GM12878 (cell line): Measurements from ENCODE around the gene MATN1. TPM values are rescaled to one million over a fixed set of nuclear protein-coding genes. Genes with fewer than 3 reads are reported as not detected.
A peak's percentile ranks its signal among the peaks of the same experiment; 100 is the strongest.

ENCODE experiments used
- ATAC-seq: fragments of 200-7000 bp; cut with Tn5 transposase; 3 replicates; pipeline ENCODE4 v1.9.1; 2020; ENCODE audit warnings: mild to moderate bottlenecking, moderate library complexity
- BruUV-seq: library from RNA; stranded (reverse); fragments of 400-500 nt; replicated peaks from 2 replicates; lab custom pipeline; 2021; lab: Mats Ljungman, UMichigan
- CTCF ChIA-PET: fragments of 300-600 bp; sonication (Branson Sonifier 250); formaldehyde crosslinking; extraction: SDS; loops from one replicate; lab custom pipeline; 2021; ENCODE audit warnings: inconsistent platforms; lab: Yijun Ruan, JAX
- POLR2A ChIA-PET: fragments of 350-600 bp; formaldehyde crosslinking; extraction: SDS; loops from one replicate; lab custom pipeline; 2021; ENCODE audit warnings: inconsistent platforms; lab: Charles Lee
- RAD21 ChIA-PET: fragments of 300-600 bp; sonication (Branson Sonifier 250); formaldehyde crosslinking; loops from one replicate; lab custom pipeline; 2023; ENCODE audit warnings: antibody characterized with exemption; ENCODE audit not compliant: unreplicated experiment; lab: Charles Lee
- SMC1A ChIA-PET: fragments of 300-600 bp; sonication (Branson Sonifier 250); formaldehyde crosslinking; loops from one replicate; lab custom pipeline; 2023; ENCODE audit not compliant: unreplicated experiment, uncharacterized antibody; lab: Charles Lee
- DNase-seq: peaks from one replicate; pipeline ENCODE4 v3.0.0-alpha.2; 2011; ENCODE audit warnings: low read depth, low spot score
- FAIRE-seq: peaks from 3 replicates; lab custom pipeline; 2011; peaks lifted over from hg19 to GRCh38; lab: Jason Lieb, UNC
- H2AFZ ChIP-seq: 2 replicates; pipeline ENCODE4 v1.6.0; 2011; ENCODE audit warnings: low read depth, low read length, control low read depth; ENCODE audit not compliant: control insufficient read depth
- H3K27ac ChIP-seq: 2 replicates; pipeline ENCODE4 v1.5.1; 2011; ENCODE audit warnings: control low read depth; ENCODE audit not compliant: control insufficient read depth, insufficient read depth
- H3K27me3 ChIP-seq, 2 experiments: replicated peaks in 1 of 2; 2 replicates each; pipeline versions ENCODE4 v1.6.0 to v1.6.1; 2011; ENCODE audit warnings: low read length in 1 of 2; ENCODE audit not compliant: control insufficient read depth in 2 of 2, insufficient read depth in 2 of 2
- H3K36me3 ChIP-seq, 2 experiments: 2 replicates each; pipeline ENCODE4 v1.5.1; 2011; ENCODE audit warnings: low read length in 1 of 2; ENCODE audit not compliant: control insufficient read depth in 2 of 2, insufficient read depth in 2 of 2
- H3K4me1 ChIP-seq: 2 replicates; pipeline ENCODE4 v1.6.1; 2011; ENCODE audit warnings: mild to moderate bottlenecking, low read length, moderate library complexity, mixed read lengths; ENCODE audit not compliant: control insufficient read depth, insufficient read depth
- H3K4me2 ChIP-seq: 2 replicates; pipeline ENCODE4 v1.6.0; 2011; ENCODE audit warnings: control low read depth; ENCODE audit not compliant: control insufficient read depth, insufficient read depth
- H3K4me3 ChIP-seq: fragments of 200-600 bp; sonication (generic); 2 replicates; pipeline ENCODE4 v1.5.1; 2016
- H3K79me2 ChIP-seq: 2 replicates; pipeline ENCODE4 v1.6.0; 2011; ENCODE audit warnings: low read length; ENCODE audit not compliant: control insufficient read depth, insufficient read depth
- H3K9ac ChIP-seq: 2 replicates; pipeline ENCODE4 v1.8.0; 2011; ENCODE audit warnings: low read length, control low read depth, mixed read lengths; ENCODE audit not compliant: control insufficient read depth, insufficient read depth
- H3K9me3 ChIP-seq: replicated peaks from 3 replicates; pipeline ENCODE4 v1.5.1; 2011; ENCODE audit warnings: mild to moderate bottlenecking, low read length; ENCODE audit not compliant: control insufficient read depth, insufficient read depth
- H4K20me1 ChIP-seq: 2 replicates; pipeline ENCODE4 v1.6.0; 2011; ENCODE audit not compliant: control insufficient read depth, insufficient read depth
- ELK1 ChIP-seq: IDR thresholded peaks from 2 replicates; pipeline ENCODE4 v1.6.1; 2012; ENCODE audit warnings: low read depth, low read length, improper control_type of control experiment
- ESRRA ChIP-seq: IDR thresholded peaks from 2 replicates; pipeline ENCODE4 v1.6.1; 2012; ENCODE audit warnings: mild to moderate bottlenecking, low read length, improper control_type of control experiment
- FOXK2 ChIP-seq: fragments of 450-650 bp; IDR thresholded peaks from 2 replicates; pipeline ENCODE4 v1.6.1; 2017; ENCODE audit warnings: mild to moderate bottlenecking, moderate library complexity
- GABPA ChIP-seq: IDR thresholded peaks from 2 replicates; pipeline ENCODE4 v1.6.1; 2014; ENCODE audit warnings: antibody characterized with exemption, low read depth, mild to moderate bottlenecking, inconsistent platforms
- MTA2 ChIP-seq: fragments of 450-650 bp; IDR thresholded peaks from 2 replicates; pipeline ENCODE4 v1.6.1; 2016; ENCODE audit warnings: low read depth, mild to moderate bottlenecking, moderate library complexity
- MTA3 ChIP-seq: IDR thresholded peaks from 2 replicates; pipeline ENCODE4 v1.6.1; 2012; ENCODE audit warnings: low read length, inconsistent platforms, borderline replicate concordance
- SIX5 ChIP-seq: IDR thresholded peaks from 2 replicates; pipeline ENCODE4 v1.6.1; 2011; ENCODE audit warnings: mild to moderate bottlenecking, low read depth, low read length, moderate library complexity; ENCODE audit not compliant: severe bottlenecking
- SMAD1 ChIP-seq: fragments of 450-650 bp; IDR thresholded peaks from 2 replicates; pipeline ENCODE4 v1.6.1; 2018; ENCODE audit warnings: mild to moderate bottlenecking, low read depth; ENCODE audit not compliant: partially characterized antibody
- ZBED1 ChIP-seq: IDR thresholded peaks from 2 replicates; pipeline ENCODE4 v1.6.1; 2016; ENCODE audit warnings: borderline replicate concordance
- ZNF622 ChIP-seq: fragments of 450-650 bp; IDR thresholded peaks from 2 replicates; pipeline ENCODE4 v1.6.1; 2017; ENCODE audit warnings: mild to moderate bottlenecking, inconsistent platforms
- WGBS: methylation state at CpG from one replicate; pipeline ENCODE4 v1.1.6; 2016; ENCODE audit warnings: low lambda C conversion rate; ENCODE audit not compliant: insufficient replicate concordance, insufficient coverage; ENCODE audit errors: missing lambda C conversion rate; 5-methylcytosine and 5-hydroxymethylcytosine counted together
- in situ Hi-C: fragments of 300-500 bp; cut with MboI; formaldehyde crosslinking; loops from 9 replicates; pipeline ENCODE4 v1.14.3; 2018; ENCODE audit warnings: mixed read lengths
- intact Hi-C: fragments of 100-400 bp; cut with micrococcal nuclease; formaldehyde crosslinking; loops from one replicate; pipeline ENCODE4 v1.14.2; 2022; ENCODE audit not compliant: unreplicated experiment
- polyA plus RNA-seq, 11 experiments: library from polyadenylated mRNA; depleted of rRNA in 4 of 11; unstranded in 6 of 11; stranded (reverse) in 5 of 11; fragments of >200 nt; fragmentation: Nextera tagmentation in 4 of 11; fragmentation: Illumina TruSeq in 1 of 11; extraction: Ambion mirVana in 4 of 11; extraction: Trizol in 1 of 11; gene quantifications; 1 replicate in 1 of 11; 2 replicates in 10 of 11; pipeline versions ENCODE4 v1.2.1 to v1.2.3, GENCODE V29; 2011 to 2016; ENCODE audit warnings: inconsistent platforms in 2 of 11, missing spikeins in 2 of 11, low read depth in 1 of 11
- total RNA-seq, 4 experiments: library from RNA; depleted of rRNA in 3 of 4; stranded (reverse); fragments of >200 nt in 3 of 4; fragmentation: Illumina TruSeq in 1 of 4; extraction: Trizol in 1 of 4; gene quantifications; 2 replicates each; pipeline versions ENCODE4 v1.2.1 to v1.2.3, GENCODE V29; 2013 to 2021
- TF ChIP-seq, protein P1 (sequence below): fragments of 450-650 bp; formaldehyde crosslinking; IDR thresholded peaks from 2 replicates; pipeline ENCODE4 v1.4.0; 2022; ENCODE audit warnings: mild to moderate bottlenecking, moderate library complexity
- TF ChIP-seq, protein P2 (sequence below): fragments of 150-350 bp; IDR thresholded peaks from 2 replicates; pipeline ENCODE4 v1.6.1; 2014; ENCODE audit warnings: mild to moderate bottlenecking, low read depth, low read length
- TF ChIP-seq, protein P3 (sequence below): IDR thresholded peaks from 2 replicates; pipeline ENCODE4 v1.6.1; 2012; ENCODE audit warnings: low read depth, low read length, improper control_type of control experiment
- TF ChIP-seq, protein P4 (sequence below): fragments of 450-650 bp; IDR thresholded peaks from 2 replicates; pipeline ENCODE4 v1.6.1; 2014; ENCODE audit warnings: mild to moderate bottlenecking

Gene MATN1
- total and polyA plus RNA-seq, 10 of the 15 experiments (the other 5 are each of a cell fraction or from before 2014, with no cell fraction given), result 0.04 to 0.50 (median 0.10) TPM; not detected in 1

GRCh38 chr1:30742300-30742962 lies 19.0 kb upstream of the MATN1 start:
- Histone ChIP-seq H3K4me1 (peaks cover 79% of the 10 kb centered on the region), H2AFZ (no peak overlapping the region), H3K4me3 (no peak overlapping the region; the same call in 1 of the 2 replicates)
- no peak for ATAC-seq
- intact Hi-C loops (loop anchor here (5.0 kb wide), 1 partner anchor 35 kb away; no protein-coding TSS in a partner anchor), in situ Hi-C loops (no loop called here)
- CTCF ChIA-PET, result interaction anchor here (1.9 to 16.5 kb wide), 8 partner anchors 13 to 59 kb away, joined by 7 to 161 read pairs (median 45); partner anchors contain the start of genes LAPTM5 and MATN1
- TF ChIP-seq, protein P1, sequence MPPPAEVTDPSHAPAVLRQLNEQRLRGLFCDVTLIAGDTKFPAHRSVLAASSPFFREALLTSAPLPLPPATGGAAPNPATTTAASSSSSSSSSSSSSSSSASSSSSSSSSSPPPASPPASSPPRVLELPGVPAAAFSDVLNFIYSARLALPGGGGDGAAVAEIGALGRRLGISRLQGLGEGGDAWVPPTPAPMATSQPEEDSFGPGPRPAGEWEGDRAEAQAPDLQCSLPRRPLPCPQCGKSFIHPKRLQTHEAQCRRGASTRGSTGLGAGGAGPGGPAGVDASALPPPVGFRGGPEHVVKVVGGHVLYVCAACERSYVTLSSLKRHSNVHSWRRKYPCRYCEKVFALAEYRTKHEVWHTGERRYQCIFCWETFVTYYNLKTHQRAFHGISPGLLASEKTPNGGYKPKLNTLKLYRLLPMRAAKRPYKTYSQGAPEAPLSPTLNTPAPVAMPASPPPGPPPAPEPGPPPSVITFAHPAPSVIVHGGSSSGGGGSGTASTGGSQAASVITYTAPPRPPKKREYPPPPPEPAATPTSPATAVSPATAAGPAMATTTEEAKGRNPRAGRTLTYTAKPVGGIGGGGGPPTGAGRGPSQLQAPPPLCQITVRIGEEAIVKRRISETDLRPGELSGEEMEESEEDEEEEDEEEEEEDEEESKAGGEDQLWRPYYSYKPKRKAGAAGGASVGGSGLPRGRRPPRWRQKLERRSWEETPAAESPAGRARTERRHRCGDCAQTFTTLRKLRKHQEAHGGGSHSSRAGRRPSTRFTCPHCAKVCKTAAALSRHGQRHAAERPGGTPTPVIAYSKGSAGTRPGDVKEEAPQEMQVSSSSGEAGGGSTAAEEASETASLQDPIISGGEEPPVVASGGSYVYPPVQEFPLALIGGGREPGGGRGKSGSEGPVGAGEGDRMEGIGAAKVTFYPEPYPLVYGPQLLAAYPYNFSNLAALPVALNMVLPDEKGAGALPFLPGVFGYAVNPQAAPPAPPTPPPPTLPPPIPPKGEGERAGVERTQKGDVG (CRISPR knock-in tag), result no peak
- TF ChIP-seq ZNF622 (no peak), FOXK2 (no peak), ESRRA (no peak), ZBED1 (no peak), MTA2 (no peak), SMAD1 (no peak), GABPA (no peak), ELK1 (no peak), MTA3 (no peak), SIX5 (no peak)
- TF ChIP-seq, protein P2, sequence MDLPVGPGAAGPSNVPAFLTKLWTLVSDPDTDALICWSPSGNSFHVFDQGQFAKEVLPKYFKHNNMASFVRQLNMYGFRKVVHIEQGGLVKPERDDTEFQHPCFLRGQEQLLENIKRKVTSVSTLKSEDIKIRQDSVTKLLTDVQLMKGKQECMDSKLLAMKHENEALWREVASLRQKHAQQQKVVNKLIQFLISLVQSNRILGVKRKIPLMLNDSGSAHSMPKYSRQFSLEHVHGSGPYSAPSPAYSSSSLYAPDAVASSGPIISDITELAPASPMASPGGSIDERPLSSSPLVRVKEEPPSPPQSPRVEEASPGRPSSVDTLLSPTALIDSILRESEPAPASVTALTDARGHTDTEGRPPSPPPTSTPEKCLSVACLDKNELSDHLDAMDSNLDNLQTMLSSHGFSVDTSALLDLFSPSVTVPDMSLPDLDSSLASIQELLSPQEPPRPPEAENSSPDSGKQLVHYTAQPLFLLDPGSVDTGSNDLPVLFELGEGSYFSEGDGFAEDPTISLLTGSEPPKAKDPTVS, result no peak
- TF ChIP-seq, protein P3, sequence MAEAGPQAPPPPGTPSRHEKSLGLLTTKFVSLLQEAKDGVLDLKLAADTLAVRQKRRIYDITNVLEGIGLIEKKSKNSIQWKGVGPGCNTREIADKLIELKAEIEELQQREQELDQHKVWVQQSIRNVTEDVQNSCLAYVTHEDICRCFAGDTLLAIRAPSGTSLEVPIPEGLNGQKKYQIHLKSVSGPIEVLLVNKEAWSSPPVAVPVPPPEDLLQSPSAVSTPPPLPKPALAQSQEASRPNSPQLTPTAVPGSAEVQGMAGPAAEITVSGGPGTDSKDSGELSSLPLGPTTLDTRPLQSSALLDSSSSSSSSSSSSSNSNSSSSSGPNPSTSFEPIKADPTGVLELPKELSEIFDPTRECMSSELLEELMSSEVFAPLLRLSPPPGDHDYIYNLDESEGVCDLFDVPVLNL, result no peak
- TF ChIP-seq, protein P4, sequence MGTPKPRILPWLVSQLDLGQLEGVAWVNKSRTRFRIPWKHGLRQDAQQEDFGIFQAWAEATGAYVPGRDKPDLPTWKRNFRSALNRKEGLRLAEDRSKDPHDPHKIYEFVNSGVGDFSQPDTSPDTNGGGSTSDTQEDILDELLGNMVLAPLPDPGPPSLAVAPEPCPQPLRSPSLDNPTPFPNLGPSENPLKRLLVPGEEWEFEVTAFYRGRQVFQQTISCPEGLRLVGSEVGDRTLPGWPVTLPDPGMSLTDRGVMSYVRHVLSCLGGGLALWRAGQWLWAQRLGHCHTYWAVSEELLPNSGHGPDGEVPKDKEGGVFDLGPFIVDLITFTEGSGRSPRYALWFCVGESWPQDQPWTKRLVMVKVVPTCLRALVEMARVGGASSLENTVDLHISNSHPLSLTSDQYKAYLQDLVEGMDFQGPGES, result no peak
- TF ChIP-seq, all 136 proteins: peak for 0
- BruUV-seq, result no TSS peak
- ChIA-PET SMC1A (interaction anchor here (0.8 to 24.8 kb wide), 4 partner anchors 14 to 38 kb away, joined by 3 to 556 read pairs (median 344); partner anchors contain the start of genes LAPTM5 and MATN1), POLR2A (interaction anchor here (1.0 to 22.5 kb wide), 5 partner anchors 10 to 35 kb away, joined by 3 to 741 read pairs (median 45); partner anchors contain the start of gene LAPTM5), RAD21 (interaction anchor here (5.7 to 14.8 kb wide), 3 partner anchors 17 to 36 kb away, joined by 71 to 462 read pairs (median 78); partner anchors contain the start of gene LAPTM5)
- no peak for DNase-seq
- Histone ChIP-seq H3K4me2 (peak overlapping the region; percentile 75), H4K20me1 (peaks cover 8% of the 10 kb centered on the region; the same call in 1 of the 2 replicates), H3K9ac (peak overlapping the region; percentile 48; the same call in 1 of the 2 replicates), H3K27me3 (no peaks in the 10 kb centered on the region), H3K27ac (peak overlapping the region; percentile 93), H3K79me2 (peaks cover 82% of the 10 kb centered on the region), H3K9me3 (no peaks in the 10 kb centered on the region), H3K36me3 (peaks cover 51 to 59% of the 10 kb centered on the region in 2 experiments)
- FAIRE-seq, result no peak
- WGBS, result 89% methylated on average over 11 of the region's 11 CpGs
